HepG2 (cell line): ENCODE measurements around the gene FAM43A. TPM values are rescaled to one million over a fixed set of nuclear protein-coding genes. Genes with fewer than 3 reads are reported as not detected.

Source experiments
- EED ChIP-seq: sonication (generic); formaldehyde crosslinking; IDR thresholded peaks from 2 replicates; pipeline ENCODE4 v1.5.0; 2020; ENCODE audit warnings: mild to moderate bottlenecking, missing genetic modification reagents
- FOXO1 ChIP-seq: sonication (generic); formaldehyde crosslinking; IDR thresholded peaks from 2 replicates; pipeline ENCODE4 v1.4.0; 2020; ENCODE audit warnings: missing genetic modification reagents
- MED1 ChIP-seq: sonication (generic); formaldehyde crosslinking; IDR thresholded peaks from 2 replicates; pipeline ENCODE4 v1.4.0; 2020; ENCODE audit warnings: missing genetic modification reagents
- MTF2 ChIP-seq: sonication (generic); formaldehyde crosslinking; IDR thresholded peaks from 2 replicates; pipeline ENCODE4 v1.5.0; 2020; ENCODE audit warnings: missing genetic modification reagents, borderline replicate concordance
- NONO ChIP-seq, 2 experiments: fragments of 450-650 bp in 1 of 2; sonication (generic) in 1 of 2; formaldehyde crosslinking in 1 of 2; IDR thresholded peaks in 1 of 2; conservative IDR thresholded peaks in 1 of 2; 2 replicates each; pipeline versions ENCODE4 v1.6.1 to v1.8.0; 2017 to 2022; ENCODE audit warnings: mild to moderate bottlenecking in 1 of 2, missing genetic modification reagents in 1 of 2, moderate library complexity in 1 of 2
- NR2F6 ChIP-seq, 2 experiments: IDR thresholded peaks; 2 replicates each; pipeline ENCODE4 v1.6.1; 2016; ENCODE audit warnings: antibody characterized with exemption in 1 of 2, mild to moderate bottlenecking in 1 of 2
- NR3C1 ChIP-seq: sonication (generic); formaldehyde crosslinking; IDR thresholded peaks from 2 replicates; pipeline ENCODE4 v1.4.0; 2020; ENCODE audit warnings: missing genetic modification reagents
- POGZ ChIP-seq: sonication (generic); formaldehyde crosslinking; IDR thresholded peaks from 2 replicates; pipeline ENCODE4 v1.4.0; 2020; ENCODE audit warnings: mild to moderate bottlenecking, missing genetic modification reagents
- RXRB ChIP-seq: IDR thresholded peaks from 2 replicates; pipeline ENCODE4 v1.6.1; 2016; ENCODE audit warnings: borderline replicate concordance, missing genetic modification reagents, missing compliant biosample characterization
- SALL1 ChIP-seq: sonication (generic); formaldehyde crosslinking; IDR thresholded peaks from 2 replicates; pipeline ENCODE4 v1.8.0; 2022; ENCODE audit warnings: mild to moderate bottlenecking, missing genetic modification reagents
- SP4 ChIP-seq: sonication (generic); formaldehyde crosslinking; IDR thresholded peaks from 2 replicates; pipeline ENCODE4 v1.8.1; 2023; ENCODE audit warnings: mild to moderate bottlenecking, missing genetic modification reagents
- ZBTB42 ChIP-seq: sonication (generic); formaldehyde crosslinking; IDR thresholded peaks from 2 replicates; pipeline ENCODE4 v1.5.0; 2020; ENCODE audit warnings: mild to moderate bottlenecking, missing genetic modification reagents
- ZKSCAN1 ChIP-seq: fragments of 150-350 bp; IDR thresholded peaks from 2 replicates; pipeline ENCODE4 v1.6.1; 2014; ENCODE audit warnings: low read length
- ZNF17 ChIP-seq: sonication (generic); formaldehyde crosslinking; IDR thresholded peaks from 2 replicates; pipeline ENCODE4 v1.5.0; 2020; ENCODE audit warnings: mild to moderate bottlenecking, missing genetic modification reagents
- ZNF605 ChIP-seq: sonication (generic); formaldehyde crosslinking; IDR thresholded peaks from 2 replicates; pipeline ENCODE4 v1.8.0; 2022; ENCODE audit warnings: mild to moderate bottlenecking, missing genetic modification reagents
- ZNF670 ChIP-seq: sonication (generic); formaldehyde crosslinking; IDR thresholded peaks from 2 replicates; pipeline ENCODE4 v1.8.0; 2022; ENCODE audit warnings: mild to moderate bottlenecking, missing genetic modification reagents, borderline replicate concordance
- ZNF83 ChIP-seq: sonication (generic); formaldehyde crosslinking; IDR thresholded peaks from 2 replicates; pipeline ENCODE4 v1.4.0; 2020; ENCODE audit warnings: missing genetic modification reagents, mild to moderate bottlenecking, borderline replicate concordance
- polyA plus RNA-seq, 8 experiments: library from polyadenylated mRNA; depleted of rRNA in 3 of 8; stranded (reverse) in 7 of 8; unstranded in 1 of 8; fragments of >200 nt; fragmentation: Illumina TruSeq in 4 of 8; extraction: Trizol in 4 of 8; gene quantifications; 2 replicates each; pipeline versions ENCODE4 v1.2.1 to v1.2.3, GENCODE V29; 2011 to 2016; ENCODE audit warnings: low read depth in 4 of 8, missing spikeins in 1 of 8, mixed read lengths in 1 of 8; ENCODE audit not compliant: insufficient read depth in 1 of 8
- total RNA-seq, 5 experiments: library from RNA; depleted of rRNA; stranded (reverse); fragments of >200 nt; fragmentation: Illumina TruSeq; extraction: Trizol; gene quantifications; 2 replicates each; pipeline ENCODE4 v1.2.3, GENCODE V29; 2016; ENCODE audit warnings: low read depth in 1 of 5
- TF ChIP-seq, protein P1 (sequence below): sonication (generic); formaldehyde crosslinking; IDR thresholded peaks from 2 replicates; pipeline ENCODE4 v1.5.0; 2020; ENCODE audit warnings: missing genetic modification reagents
- TF ChIP-seq, protein P2 (sequence below): IDR thresholded peaks from 2 replicates; pipeline ENCODE4 v1.6.1; 2016; ENCODE audit warnings: missing genetic modification reagents, missing compliant biosample characterization
- TF ChIP-seq, protein P3 (sequence below): IDR thresholded peaks from 2 replicates; pipeline ENCODE4 v1.6.1; 2012; ENCODE audit warnings: low read depth, low read length, improper control_type of control experiment
- TF ChIP-seq, protein P4 (sequence below): sonication (generic); formaldehyde crosslinking; IDR thresholded peaks from 2 replicates; pipeline ENCODE4 v1.4.0; 2020; ENCODE audit warnings: missing genetic modification reagents
- TF ChIP-seq, protein P5 (sequence below): sonication (generic); formaldehyde crosslinking; IDR thresholded peaks from 2 replicates; pipeline ENCODE4 v1.5.0; 2020; ENCODE audit warnings: mild to moderate bottlenecking, missing genetic modification reagents, borderline replicate concordance

The FAM43A gene
- total and polyA plus RNA-seq, 2 of the 13 experiments (the other 11 are each of a cell fraction or from before 2014, with no cell fraction given), result 0.91 to 1.8 TPM

DNA sequence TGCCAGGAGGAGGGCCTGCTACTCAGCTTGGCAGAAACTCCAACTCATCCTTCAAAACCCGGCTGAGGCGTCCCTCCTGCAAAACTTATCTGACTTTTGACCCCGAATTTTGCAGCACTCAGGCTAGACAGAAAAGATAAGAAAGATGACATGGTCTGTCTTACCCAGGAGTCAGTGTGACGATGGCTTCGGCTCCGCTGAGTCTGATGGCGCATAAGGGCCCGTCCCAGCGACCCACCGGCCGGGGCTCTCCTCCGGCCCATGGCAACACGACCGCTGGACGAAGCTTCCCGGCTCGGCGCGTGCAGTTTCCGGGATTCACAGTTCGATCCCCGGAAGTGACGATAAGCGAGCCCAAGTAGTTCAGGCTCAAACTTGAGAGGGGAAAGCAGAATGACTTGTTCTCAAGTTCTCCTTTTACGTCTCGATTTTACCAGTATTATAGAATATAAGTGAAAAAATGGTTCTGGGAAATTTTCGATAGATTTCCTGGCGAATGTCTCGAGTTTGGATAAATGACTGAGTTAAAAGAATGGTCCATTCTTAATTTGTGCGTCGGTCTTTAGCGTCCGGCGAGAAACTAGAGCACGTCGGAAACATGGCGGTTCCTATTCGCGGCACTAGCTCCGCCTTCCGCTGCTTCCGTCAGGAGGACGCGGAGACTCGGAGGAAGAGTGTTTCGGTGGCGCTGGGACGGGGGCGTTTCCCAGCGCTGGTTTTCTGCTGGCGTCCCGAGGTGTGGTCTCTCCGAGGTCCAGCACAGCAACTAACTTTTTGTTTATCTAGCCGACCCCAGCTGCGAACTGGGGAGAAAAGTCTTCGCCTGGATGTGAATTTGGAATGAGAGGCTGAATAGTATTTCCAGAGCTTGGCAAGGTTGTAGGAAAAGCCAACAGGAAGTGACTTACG lies 13.5 kb upstream of the FAM43A start, which contains the start of gene LSG1 (continued):
- TF ChIP-seq, protein P1, sequence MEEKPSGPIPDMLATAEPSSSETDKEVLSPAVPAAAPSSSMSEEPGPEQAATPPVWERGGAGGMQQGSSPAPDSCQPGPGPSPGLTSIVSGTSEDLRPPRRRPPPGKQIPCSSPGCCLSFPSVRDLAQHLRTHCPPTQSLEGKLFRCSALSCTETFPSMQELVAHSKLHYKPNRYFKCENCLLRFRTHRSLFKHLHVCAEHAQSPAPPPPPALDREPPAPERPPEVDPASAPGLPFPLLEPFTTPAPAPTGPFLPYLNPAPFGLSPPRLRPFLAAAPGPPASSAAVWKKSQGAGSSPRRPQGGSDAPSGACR (CRISPR knock-in tag), result peak; percentile 79
- TF ChIP-seq MTF2 (peak; percentile 67; the same call in 1 of the 2 replicates), NR2F6 (IDR thresholded peaks at IDR 0.05) (peak; percentile 46), NR2F6 (CRISPR knock-in tag; IDR thresholded peaks at IDR 0.05) (no peak), ZNF83 (CRISPR knock-in tag) (no peak), RXRB (CRISPR knock-in tag) (peak; percentile 56; the same call in 1 of the 2 replicates), ZNF670 (CRISPR knock-in tag) (peak; percentile 96), ZNF17 (CRISPR knock-in tag) (no peak), NR3C1 (CRISPR knock-in tag) (no peak), ZKSCAN1 (0 out of 2 replicates have a peak, but pooled peaks have one; percentile 20), POGZ (CRISPR knock-in tag) (peak; percentile 95), NONO (IDR thresholded peaks at IDR 0.05) (no peak), NONO (CRISPR knock-in tag; conservative IDR thresholded peaks at IDR 0.05) (peak; percentile 78; the same call in 1 of the 2 replicates), ZBTB42 (0 out of 2 replicates have a peak, but pooled peaks have one; percentile 30), FOXO1 (CRISPR knock-in tag) (peak; percentile 33; the same call in 1 of the 2 replicates), EED (CRISPR knock-in tag) (peak; percentile 91), SALL1 (CRISPR knock-in tag) (peak; percentile 84; the same call in 1 of the 2 replicates), MED1 (CRISPR knock-in tag) (peak; percentile 36), SP4 (peak; percentile 81), ZNF605 (CRISPR knock-in tag) (peak; percentile 68; the same call in 1 of the 2 replicates)
- TF ChIP-seq, protein P2, sequence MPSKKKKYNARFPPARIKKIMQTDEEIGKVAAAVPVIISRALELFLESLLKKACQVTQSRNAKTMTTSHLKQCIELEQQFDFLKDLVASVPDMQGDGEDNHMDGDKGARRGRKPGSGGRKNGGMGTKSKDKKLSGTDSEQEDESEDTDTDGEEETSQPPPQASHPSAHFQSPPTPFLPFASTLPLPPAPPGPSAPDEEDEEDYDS (CRISPR knock-in tag), result peak; percentile 25; the same call in 1 of the 2 replicates
- TF ChIP-seq, protein P3, sequence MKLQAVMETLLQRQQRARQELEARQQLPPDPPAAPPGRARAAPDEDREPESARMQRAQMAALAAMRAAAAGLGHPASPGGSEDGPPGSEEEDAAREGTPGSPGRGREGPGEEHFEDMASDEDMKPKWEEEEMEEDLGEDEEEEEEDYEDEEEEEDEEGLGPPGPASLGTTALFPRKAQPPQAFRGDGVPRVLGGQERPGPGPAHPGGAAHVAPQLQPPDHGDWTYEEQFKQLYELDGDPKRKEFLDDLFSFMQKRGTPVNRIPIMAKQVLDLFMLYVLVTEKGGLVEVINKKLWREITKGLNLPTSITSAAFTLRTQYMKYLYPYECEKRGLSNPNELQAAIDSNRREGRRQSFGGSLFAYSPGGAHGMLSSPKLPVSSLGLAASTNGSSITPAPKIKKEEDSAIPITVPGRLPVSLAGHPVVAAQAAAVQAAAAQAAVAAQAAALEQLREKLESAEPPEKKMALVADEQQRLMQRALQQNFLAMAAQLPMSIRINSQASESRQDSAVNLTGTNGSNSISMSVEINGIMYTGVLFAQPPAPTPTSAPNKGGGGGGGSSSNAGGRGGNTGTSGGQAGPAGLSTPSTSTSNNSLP, result peak; percentile 72; the same call in 1 of the 2 replicates
- TF ChIP-seq, protein P4, sequence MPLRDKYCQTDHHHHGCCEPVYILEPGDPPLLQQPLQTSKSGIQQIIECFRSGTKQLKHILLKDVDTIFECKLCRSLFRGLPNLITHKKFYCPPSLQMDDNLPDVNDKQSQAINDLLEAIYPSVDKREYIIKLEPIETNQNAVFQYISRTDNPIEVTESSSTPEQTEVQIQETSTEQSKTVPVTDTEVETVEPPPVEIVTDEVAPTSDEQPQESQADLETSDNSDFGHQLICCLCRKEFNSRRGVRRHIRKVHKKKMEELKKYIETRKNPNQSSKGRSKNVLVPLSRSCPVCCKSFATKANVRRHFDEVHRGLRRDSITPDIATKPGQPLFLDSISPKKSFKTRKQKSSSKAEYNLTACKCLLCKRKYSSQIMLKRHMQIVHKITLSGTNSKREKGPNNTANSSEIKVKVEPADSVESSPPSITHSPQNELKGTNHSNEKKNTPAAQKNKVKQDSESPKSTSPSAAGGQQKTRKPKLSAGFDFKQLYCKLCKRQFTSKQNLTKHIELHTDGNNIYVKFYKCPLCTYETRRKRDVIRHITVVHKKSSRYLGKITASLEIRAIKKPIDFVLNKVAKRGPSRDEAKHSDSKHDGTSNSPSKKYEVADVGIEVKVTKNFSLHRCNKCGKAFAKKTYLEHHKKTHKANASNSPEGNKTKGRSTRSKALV, result peak; percentile 63
- TF ChIP-seq, protein P5, sequence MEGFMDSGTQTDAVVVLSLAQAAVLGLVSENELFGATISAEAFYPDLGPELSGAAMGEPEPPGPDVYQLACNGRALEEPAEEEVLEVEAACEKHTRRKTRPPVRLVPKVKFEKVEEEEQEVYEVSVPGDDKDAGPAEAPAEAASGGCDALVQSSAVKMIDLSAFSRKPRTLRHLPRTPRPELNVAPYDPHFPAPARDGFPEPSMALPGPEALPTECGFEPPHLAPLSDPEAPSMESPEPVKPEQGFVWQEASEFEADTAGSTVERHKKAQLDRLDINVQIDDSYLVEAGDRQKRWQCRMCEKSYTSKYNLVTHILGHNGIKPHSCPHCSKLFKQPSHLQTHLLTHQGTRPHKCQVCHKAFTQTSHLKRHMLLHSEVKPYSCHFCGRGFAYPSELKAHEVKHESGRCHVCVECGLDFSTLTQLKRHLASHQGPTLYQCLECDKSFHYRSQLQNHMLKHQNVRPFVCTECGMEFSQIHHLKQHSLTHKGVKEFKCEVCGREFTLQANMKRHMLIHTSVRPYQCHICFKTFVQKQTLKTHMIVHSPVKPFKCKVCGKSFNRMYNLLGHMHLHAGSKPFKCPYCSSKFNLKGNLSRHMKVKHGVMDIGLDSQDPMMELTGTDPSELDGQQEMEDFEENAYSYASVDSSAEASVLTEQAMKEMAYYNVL (CRISPR knock-in tag), result peak; percentile 54; the same call in 1 of the 2 replicates
